T-helper 22 cell (primary cell): Measurements from ENCODE around the gene HSP90AA1.
A peak's percentile ranks its signal among the peaks of the same experiment; 100 is the strongest.
"Not testable (repeated sequence)": the region's sequence is repeated elsewhere in the genome, so short reads cannot be mapped to it uniquely, and the experiment has no call there.

Experiments used
- DNase-seq: peaks from one replicate; pipeline ENCODE4 v3.0.0-alpha.2; 2020; ENCODE audit warnings: low read depth

HSP90AA1 gene

GRCh38 chr14:102094101-102094500 is 7.3 kb upstream of the HSP90AA1 start:
- no peak for DNase-seq

- DNase-seq = no peak
These were observed 6.0 kb upstream of the HSP90AA1 start for GRCh38 chr14:102092806-102093205.

- DNase-seq = no peak
These were observed 3.9 kb upstream of the HSP90AA1 start for GRCh38 chr14:102090713-102091112.

- DNase-seq = no peak
These were observed 2.9 kb upstream of the HSP90AA1 start for GRCh38 chr14:102089621-102090343.

GRCh38 chr14:102088012-102088792 is 1.4 kb upstream of the HSP90AA1 start:
- peak; percentile 38 for DNase-seq

- DNase-seq = no peak
These were observed 843 bp upstream of the HSP90AA1 start for GRCh38 chr14:102087762-102088011.

GRCh38 chr14:102086709-102086971 is 204 bp downstream of the HSP90AA1 start:
- no peak for DNase-seq

GRCh38 chr14:102085948-102086708 is 716 bp downstream of the HSP90AA1 start:
- DNase-seq = peak; percentile 64

- no peak for DNase-seq
These were observed 1.4 kb downstream of the HSP90AA1 start for GRCh38 chr14:102085488-102085887.

GRCh38 chr14:102084931-102085330 is 1.9 kb downstream of the HSP90AA1 start:
- no peak for DNase-seq

GRCh38 chr14:102084522-102084921 is 2.3 kb downstream of the HSP90AA1 start:
- not testable (repeated sequence) for DNase-seq

- DNase-seq = no peak
These were observed 5.4 kb downstream of the HSP90AA1 start for GRCh38 chr14:102081231-102082080.

GRCh38 chr14:102080183-102081080 is 6.4 kb downstream of the HSP90AA1 start:
- DNase-seq = no peak

GRCh38 chr14:102079700-102079979 is 7.2 kb downstream of the HSP90AA1 start:
- no peak for DNase-seq

GRCh38 chr14:102078831-102079699 is 7.8 kb downstream of the HSP90AA1 start:
- no peak for DNase-seq

GRCh38 chr14:102078361-102078791 is 8.5 kb downstream of the HSP90AA1 start:
- not testable (repeated sequence) for DNase-seq

GRCh38 chr14:102077382-102077709 is 9.5 kb downstream of the HSP90AA1 start:
- no peak for DNase-seq

- no peak for DNase-seq
These were observed 11.7 kb downstream of the HSP90AA1 start for GRCh38 chr14:102075155-102075554.

GRCh38 chr14:102074415-102074964 is 12.4 kb downstream of the HSP90AA1 start:
- no peak for DNase-seq

GRCh38 chr14:102071283-102071998 is 15.4 kb downstream of the HSP90AA1 start:
- no peak for DNase-seq
